ENCODE measurements around the gene NCBP2.

- TF ChIP-seq POLR2A (IDR thresholded peaks at IDR 0.05) (no peak), CTCF (IDR thresholded peaks at IDR 0.05) (no peak), POLR2AphosphoS5 (IDR thresholded peaks at IDR 0.05) (no peak), EP300 (IDR thresholded peaks at IDR 0.05) (no peak)
These were observed 23.5 kb upstream of the NCBP2 start for GRCh38 chr3:196965804-196966173.
